NCI-H526 treated with DMSO at 0.1 percent for 48 hours (cell line): Measurements from ENCODE around the gene SLC4A5.
"Not testable (repeated sequence)": the region's sequence is repeated elsewhere in the genome, so short reads cannot be mapped to it uniquely, and the experiment has no call there.

ENCODE experiments used
- DNase-seq: peaks from one replicate; lab custom pipeline; 2025; lab: John Stamatoyannopoulos, UW

The SLC4A5 gene

GRCh38 chr2:74367789-74368188, 24.6 kb upstream of the SLC4A5 start:
- no peak for DNase-seq

- no peak for DNase-seq
Observed at GRCh38 chr2:74366036-74366435, 22.8 kb upstream of the SLC4A5 start.

- no peak for DNase-seq
Observed at GRCh38 chr2:74364533-74365505, 21.6 kb upstream of the SLC4A5 start.

- DNase-seq: no peak
Observed at GRCh38 chr2:74361327-74361726, 18.1 kb upstream of the SLC4A5 start.

- no peak for DNase-seq
Observed at GRCh38 chr2:74357627-74358026, 14.4 kb upstream of the SLC4A5 start.

- DNase-seq: no peak
Observed at GRCh38 chr2:74349889-74350288, 6.7 kb upstream of the SLC4A5 start.

GRCh38 chr2:74347742-74348141, 4.5 kb upstream of the SLC4A5 start:
- DNase-seq: no peak

- DNase-seq: no peak
Observed at GRCh38 chr2:74347303-74347702, 4.1 kb upstream of the SLC4A5 start.

- DNase-seq: no peak
Observed at GRCh38 chr2:74345272-74345943, 2.2 kb upstream of the SLC4A5 start.

- not testable (repeated sequence) for DNase-seq
Observed at GRCh38 chr2:74336227-74336626, 7.0 kb downstream of the SLC4A5 start.

GRCh38 chr2:74334931-74335333, 8.3 kb downstream of the SLC4A5 start:
- peak; percentile 19 for DNase-seq

GRCh38 chr2:74333896-74334586, 9.2 kb downstream of the SLC4A5 start:
- DNase-seq: no peak

GRCh38 chr2:74333175-74333574, 10.0 kb downstream of the SLC4A5 start:
- DNase-seq: peak; percentile 29

GRCh38 chr2:74332550-74333174, 10.6 kb downstream of the SLC4A5 start:
- DNase-seq: no peak

GRCh38 chr2:74328573-74328972, 14.6 kb downstream of the SLC4A5 start:
- no peak for DNase-seq

- DNase-seq: no peak
Observed at GRCh38 chr2:74328074-74328473, 15.1 kb downstream of the SLC4A5 start.

- DNase-seq: no peak
Observed at GRCh38 chr2:74327627-74328026, 15.6 kb downstream of the SLC4A5 start.

- DNase-seq: no peak
Observed at GRCh38 chr2:74327199-74327598, 16.0 kb downstream of the SLC4A5 start.

- DNase-seq: no peak
Observed at GRCh38 chr2:74325815-74326214, 17.4 kb downstream of the SLC4A5 start.

- no peak for DNase-seq
Observed at GRCh38 chr2:74321737-74322136, 21.5 kb downstream of the SLC4A5 start.

GRCh38 chr2:74317701-74318100, 25.5 kb downstream of the SLC4A5 start:
- DNase-seq: no peak

GRCh38 chr2:74316627-74317295, 26.5 kb downstream of the SLC4A5 start:
- DNase-seq: peak; percentile 71
